A549 (cell line): Measurements from ENCODE around the gene CLRN2. TPM values are rescaled to one million over a fixed set of nuclear protein-coding genes. Genes with fewer than 3 reads are reported as not detected.

Experiments used
- ATAC-seq, 2 experiments: fragments of 200-7000 bp in 1 of 2; fragments of >200 bp in 1 of 2; cut with Nextera tagmentation in 1 of 2; cut with Tn5 transposase in 1 of 2; 3 replicates each; pipeline versions ENCODE4 v1.8.0 to v1.9.1; 2018 to 2020; ENCODE audit warnings: mild to moderate bottlenecking in 1 of 2, moderate library complexity in 1 of 2
- CTCF ChIA-PET: fragments of 300-600 bp; sonication (Branson Sonifier 250); formaldehyde crosslinking; extraction: SDS; loops from one replicate; lab custom pipeline; 2021; ENCODE audit warnings: antibody characterized with exemption, inconsistent platforms; lab: Yijun Ruan, JAX
- POLR2A ChIA-PET: fragments of 350-600 bp; formaldehyde crosslinking; extraction: SDS; loops from one replicate; lab custom pipeline; 2021; ENCODE audit warnings: antibody characterized with exemption, inconsistent platforms; lab: Yijun Ruan, JAX
- DNase-seq, 2 experiments: peaks; one replicate each; pipeline versions ENCODE4 v3.0.0 to v3.0.0-alpha.2; 2011 to 2016; ENCODE audit warnings: low read depth in 1 of 2, low spot score in 1 of 2
- FAIRE-seq: peaks from 2 replicates; lab custom pipeline; 2011; peaks lifted over from hg19 to GRCh38; lab: Jason Lieb, UNC
- H3K27ac ChIP-seq, 2 experiments: fragments of >200 bp; sonication (Bioruptor Twin); formaldehyde crosslinking; 3 replicates each; pipeline ENCODE4 v1.5.1; 2016 to 2017
- H3K4me1 ChIP-seq: fragments of >200 bp; sonication (Bioruptor Twin); formaldehyde crosslinking; 3 replicates; pipeline ENCODE4 v1.6.1; 2016
- H3K4me2 ChIP-seq: fragments of >200 bp; sonication (Bioruptor Twin); formaldehyde crosslinking; 3 replicates; pipeline ENCODE4 v1.6.1; 2016
- H3K4me3 ChIP-seq: fragments of >200 bp; sonication (Bioruptor Twin); formaldehyde crosslinking; 3 replicates; pipeline ENCODE4 v1.5.1; 2016
- H3K9me3 ChIP-seq: fragments of >200 bp; sonication (Bioruptor Twin); formaldehyde crosslinking; 3 replicates; pipeline ENCODE4 v1.6.1; 2016
- BHLHE40 ChIP-seq: IDR thresholded peaks from 2 replicates; pipeline ENCODE4 v1.6.1; 2012; ENCODE audit warnings: low read depth, low read length, inconsistent platforms
- CBX8 ChIP-seq: fragments of 200-600 bp; sonication (generic); IDR thresholded peaks from 2 replicates; pipeline ENCODE4 v1.6.1; 2016
- CHD4 ChIP-seq: fragments of 200-600 bp; sonication (generic); IDR thresholded peaks from 2 replicates; pipeline ENCODE4 v1.6.1; 2016; ENCODE audit warnings: antibody characterized with exemption, mild to moderate bottlenecking, borderline replicate concordance
- EP300 ChIP-seq, 2 experiments: fragments of >200 bp; sonication (Bioruptor Twin); formaldehyde crosslinking; IDR thresholded peaks; 2 replicates in 1 of 2; 3 replicates in 1 of 2; pipeline ENCODE4 v1.6.1; 2016 to 2017
- FOSB ChIP-seq: fragments of 250-450 bp; sonication (Bioruptor Pico); IDR thresholded peaks from 2 replicates; pipeline ENCODE4 v1.5.0; 2020; ENCODE audit warnings: mild to moderate bottlenecking, moderate library complexity
- FOSL2 ChIP-seq, 2 experiments: fragments of 450-650 bp in 1 of 2; fragments of >200 bp in 1 of 2; sonication (Bioruptor Twin) in 1 of 2; formaldehyde crosslinking; IDR thresholded peaks; 2 replicates each; pipeline versions ENCODE4 v1.5.0 to v1.6.1; 2016 to 2020; ENCODE audit warnings: mild to moderate bottlenecking in 1 of 2, moderate library complexity in 1 of 2
- FOXS1 ChIP-seq: fragments of 250-450 bp; sonication (Bioruptor Pico); IDR thresholded peaks from 2 replicates; pipeline ENCODE4 v1.5.0; 2020; ENCODE audit warnings: mild to moderate bottlenecking, moderate library complexity
- HEYL ChIP-seq: fragments of 250-450 bp; sonication (Bioruptor Pico); IDR thresholded peaks from 2 replicates; pipeline ENCODE4 v1.8.0; 2021; ENCODE audit warnings: mild to moderate bottlenecking, moderate library complexity
- JUN ChIP-seq, 2 experiments: fragments of >200 bp; sonication (Bioruptor Twin); formaldehyde crosslinking; IDR thresholded peaks; 2 replicates in 1 of 2; 3 replicates in 1 of 2; pipeline ENCODE4 v1.6.1; 2016 to 2017
- JUNB ChIP-seq: fragments of >200 bp; sonication (Bioruptor Twin); formaldehyde crosslinking; IDR thresholded peaks from 2 replicates; pipeline ENCODE4 v1.6.1; 2016
- KDM1A ChIP-seq: fragments of 200-600 bp; sonication (generic); IDR thresholded peaks from 2 replicates; pipeline ENCODE4 v1.6.1; 2016; ENCODE audit warnings: low read depth, mild to moderate bottlenecking
- KDM5A ChIP-seq: fragments of 200-600 bp; sonication (generic); IDR thresholded peaks from 2 replicates; pipeline ENCODE4 v1.6.1; 2016; ENCODE audit warnings: antibody characterized with exemption, mild to moderate bottlenecking
- MAFK ChIP-seq: fragments of 450-650 bp; IDR thresholded peaks from 2 replicates; pipeline ENCODE4 v1.6.1; 2014; ENCODE audit not compliant: partially characterized antibody
- MAZ ChIP-seq: fragments of 150-350 bp; IDR thresholded peaks from 2 replicates; pipeline ENCODE4 v1.6.1; 2014; ENCODE audit warnings: antibody characterized with exemption, low read depth, low read length, borderline replicate concordance
- NFE2L2 ChIP-seq: fragments of 150-350 bp; conservative IDR thresholded peaks from 2 replicates; pipeline ENCODE4 v1.6.1; 2014; ENCODE audit warnings: low read length
- POLR2AphosphoS2 ChIP-seq: conservative IDR thresholded peaks from 2 replicates; pipeline ENCODE4 v1.6.1; 2012; ENCODE audit warnings: low read length, improper control_type of control experiment, inconsistent platforms
- RNF2 ChIP-seq: fragments of 200-600 bp; sonication (generic); IDR thresholded peaks from 2 replicates; pipeline ENCODE4 v1.6.1; 2016; ENCODE audit warnings: low read depth, mild to moderate bottlenecking, antibody characterized with exemption, moderate library complexity, borderline replicate concordance
- ZSCAN20 ChIP-seq: fragments of 250-450 bp; sonication (Bioruptor Pico); IDR thresholded peaks from 2 replicates; pipeline ENCODE4 v1.8.0; 2022; ENCODE audit warnings: mild to moderate bottlenecking, moderate library complexity
- WGBS: methylation state at CpG from one replicate; pipeline ENCODE4 v1.1.6; 2017; ENCODE audit errors: missing lambda C conversion rate; 5-methylcytosine and 5-hydroxymethylcytosine counted together
- polyA plus RNA-seq, 4 experiments: library from polyadenylated mRNA; depleted of rRNA in 3 of 4; stranded (reverse); fragments of >200 nt; fragmentation: RNase III in 1 of 4; extraction: RNeasy Plus Mini Kit Qiagen cat#74134 plus additional on column Dnase treatment in 1 of 4; gene quantifications; 2 replicates in 3 of 4; 3 replicates in 1 of 4; pipeline ENCODE4 v1.2.3, GENCODE V29; 2011 to 2017
- TF ChIP-seq, protein P1 (sequence below): fragments of 150-350 bp; IDR thresholded peaks from 2 replicates; pipeline ENCODE4 v1.6.1; 2014; ENCODE audit warnings: low read depth, mild to moderate bottlenecking, low read length
- TF ChIP-seq, protein P2 (sequence below): fragments of 250-450 bp; sonication (Bioruptor Pico); IDR thresholded peaks from 2 replicates; pipeline ENCODE4 v1.5.0; 2021; ENCODE audit warnings: mild to moderate bottlenecking, moderate library complexity, borderline replicate concordance
- TF ChIP-seq, protein P3 (sequence below): fragments of >200 bp; sonication (Bioruptor Twin); formaldehyde crosslinking; IDR thresholded peaks from 3 replicates; pipeline ENCODE4 v1.5.1; 2016
- TF ChIP-seq, protein P4 (sequence below): fragments of 450-650 bp; IDR thresholded peaks from 2 replicates; pipeline ENCODE4 v1.6.1; 2014; ENCODE audit warnings: antibody characterized with exemption
- TF ChIP-seq, protein P5 (sequence below): fragments of 250-450 bp; sonication (Bioruptor Pico); IDR thresholded peaks from 2 replicates; pipeline ENCODE4 v1.5.0; 2020; ENCODE audit warnings: low read depth, mild to moderate bottlenecking, moderate library complexity

The CLRN2 gene
- polyA plus RNA-seq, 2 of the 4 experiments (the other 2 are of a cell fraction): not detected

DNA sequence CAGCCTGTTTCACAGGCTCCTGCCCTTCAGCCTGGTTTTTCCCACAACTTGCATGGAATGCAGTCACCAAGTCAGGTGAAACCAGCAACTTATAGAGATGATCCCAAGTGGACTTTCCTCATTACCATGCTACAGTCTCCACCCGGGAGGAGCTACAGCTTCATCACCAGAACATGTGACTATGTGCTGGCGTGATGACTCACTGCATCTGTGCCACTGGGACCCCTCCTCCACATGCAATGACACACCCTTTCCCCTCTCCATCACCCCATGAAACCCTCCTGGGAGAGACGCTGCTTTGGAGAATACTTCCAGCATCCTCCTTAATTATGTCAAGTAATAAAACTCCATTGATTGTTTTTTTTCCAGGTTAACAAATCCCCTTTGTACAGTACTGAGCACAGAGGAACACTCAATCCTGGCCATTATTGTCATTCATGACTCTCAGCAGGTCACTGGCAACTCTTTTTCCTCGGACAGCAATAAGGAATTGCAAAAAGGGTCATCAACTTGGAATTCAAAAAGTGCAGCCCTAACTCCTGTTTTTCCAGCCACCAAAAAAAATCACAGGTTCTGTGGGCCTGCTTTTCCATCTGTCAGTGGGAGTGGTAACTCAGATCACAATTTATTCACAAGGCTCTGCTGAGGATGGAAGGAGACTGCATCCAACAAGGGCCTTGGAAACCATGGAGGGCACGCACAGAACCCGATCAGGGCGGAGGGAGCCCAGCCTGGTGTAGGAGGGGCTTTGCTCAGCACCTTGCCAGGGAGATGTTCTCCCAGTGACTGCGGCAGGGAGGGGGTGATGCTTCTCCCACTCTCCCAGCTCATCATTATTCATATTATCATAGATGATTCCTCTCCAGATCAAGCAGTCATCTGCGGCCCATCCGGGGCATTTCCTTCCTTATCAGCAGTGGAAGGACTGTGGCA is 20.4 kb upstream of the CLRN2 start:
- CTCF ChIA-PET: interaction anchor here (0.7 kb wide), 1 partner anchor 17 kb away, joined by 3 read pairs; the partner anchor contains the start of gene QDPR
- ATAC-seq: peak; percentile 68 to 84
- TF ChIP-seq MAFK (no peak), FOSL2 (IDR thresholded peaks at IDR 0.05) (no peak), FOSL2 (CRISPR knock-in tag; IDR thresholded peaks at IDR 0.05) (peak; percentile 51)
- TF ChIP-seq, all 56 proteins: peak for 1
- H3K9me3 ChIP-seq: no peaks in the 10 kb centered on the region
- DNase-seq (peak; percentile 6 to 17), FAIRE-seq (no peak)
- POLR2A ChIA-PET: no interaction called here
- no peak overlapping the region for H3K4me3 ChIP-seq
- peak overlapping the region; percentile 56 to 65; a peak in 5 of 6 replicates for H3K27ac ChIP-seq
- WGBS: 74% methylated on average over 8 of the region's 10 CpGs
- peaks cover 15% of the 10 kb centered on the region for H3K4me1 ChIP-seq
- peak overlapping the region; percentile 43 for H3K4me2 ChIP-seq

DNA sequence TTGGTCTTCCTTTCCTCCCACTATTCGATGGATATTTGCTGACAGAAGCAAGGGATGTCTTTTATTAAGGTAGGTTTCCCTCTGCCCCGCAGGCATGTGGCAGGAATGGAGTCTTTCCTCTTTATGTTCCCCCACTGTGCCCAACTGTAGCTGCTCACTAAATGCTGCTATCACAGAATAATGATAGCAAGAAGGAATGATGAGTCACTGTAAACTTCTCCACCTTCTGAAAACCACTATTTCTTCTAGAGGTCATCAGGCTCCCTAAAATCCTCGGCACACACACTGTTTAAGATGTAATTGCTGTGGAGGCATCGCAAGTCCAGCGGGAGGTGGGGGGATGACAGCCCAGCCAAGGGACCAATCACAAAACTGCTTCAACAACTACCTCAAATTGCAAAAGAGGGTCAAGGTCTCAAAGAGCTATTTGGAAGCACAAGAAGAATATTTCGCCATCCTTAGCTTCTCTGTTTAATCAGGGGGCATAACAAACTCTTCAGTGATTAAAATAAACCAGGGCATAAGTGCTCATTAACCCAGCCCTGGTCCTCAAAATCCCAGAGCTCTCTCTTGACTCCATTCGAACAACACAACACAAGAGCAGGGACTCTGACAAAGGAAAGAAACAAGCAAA is 17.0 kb upstream of the CLRN2 start:
- CTCF ChIA-PET: no interaction called here
- FAIRE-seq: no peak

DNA sequence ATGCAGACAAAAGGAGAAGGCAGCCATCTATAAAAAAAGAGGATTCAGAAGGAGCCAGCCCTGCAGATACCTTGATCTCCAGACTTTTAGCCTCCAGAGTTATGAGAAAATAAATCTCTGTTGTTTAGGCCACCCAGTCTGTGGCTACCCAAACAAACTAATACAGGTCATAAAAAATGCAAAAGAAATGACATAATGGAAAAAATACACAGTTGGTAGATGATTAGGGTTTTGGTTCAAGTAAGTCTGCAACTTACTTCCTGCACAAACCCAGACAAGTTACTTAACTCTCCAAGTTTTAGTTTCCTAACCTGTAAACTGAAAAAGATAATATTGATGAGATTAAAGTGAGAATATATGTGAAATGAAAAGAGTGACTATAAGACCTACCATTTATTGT is 14.4 kb upstream of the CLRN2 start:
- no peak overlapping the region for H3K27ac ChIP-seq
- TF ChIP-seq JUNB (no peak), JUN (IDR thresholded peaks at IDR 0.05) (no peak), NFE2L2 (no peak), MAFK (no peak), CHD4 (no peak), RNF2 (no peak), BHLHE40 (no peak), CBX8 (no peak), KDM5A (no peak), POLR2AphosphoS2 (no peak), KDM1A (no peak), FOXS1 (no peak), FOSB (CRISPR knock-in tag) (no peak), EP300 (IDR thresholded peaks at IDR 0.05) (no peak), HEYL (CRISPR knock-in tag) (no peak)
- TF ChIP-seq, protein P1, sequence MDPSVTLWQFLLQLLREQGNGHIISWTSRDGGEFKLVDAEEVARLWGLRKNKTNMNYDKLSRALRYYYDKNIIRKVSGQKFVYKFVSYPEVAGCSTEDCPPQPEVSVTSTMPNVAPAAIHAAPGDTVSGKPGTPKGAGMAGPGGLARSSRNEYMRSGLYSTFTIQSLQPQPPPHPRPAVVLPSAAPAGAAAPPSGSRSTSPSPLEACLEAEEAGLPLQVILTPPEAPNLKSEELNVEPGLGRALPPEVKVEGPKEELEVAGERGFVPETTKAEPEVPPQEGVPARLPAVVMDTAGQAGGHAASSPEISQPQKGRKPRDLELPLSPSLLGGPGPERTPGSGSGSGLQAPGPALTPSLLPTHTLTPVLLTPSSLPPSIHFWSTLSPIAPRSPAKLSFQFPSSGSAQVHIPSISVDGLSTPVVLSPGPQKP: no peak
- TF ChIP-seq, protein P2, sequence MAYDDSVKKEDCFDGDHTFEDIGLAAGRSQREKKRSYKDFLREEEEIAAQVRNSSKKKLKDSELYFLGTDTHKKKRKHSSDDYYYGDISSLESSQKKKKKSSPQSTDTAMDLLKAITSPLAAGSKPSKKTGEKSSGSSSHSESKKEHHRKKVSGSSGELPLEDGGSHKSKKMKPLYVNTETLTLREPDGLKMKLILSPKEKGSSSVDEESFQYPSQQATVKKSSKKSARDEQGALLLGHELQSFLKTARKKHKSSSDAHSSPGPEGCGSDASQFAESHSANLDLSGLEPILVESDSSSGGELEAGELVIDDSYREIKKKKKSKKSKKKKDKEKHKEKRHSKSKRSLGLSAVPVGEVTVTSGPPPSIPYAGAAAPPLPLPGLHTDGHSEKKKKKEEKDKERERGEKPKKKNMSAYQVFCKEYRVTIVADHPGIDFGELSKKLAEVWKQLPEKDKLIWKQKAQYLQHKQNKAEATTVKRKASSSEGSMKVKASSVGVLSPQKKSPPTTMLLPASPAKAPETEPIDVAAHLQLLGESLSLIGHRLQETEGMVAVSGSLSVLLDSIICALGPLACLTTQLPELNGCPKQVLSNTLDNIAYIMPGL: no peak
- TF ChIP-seq, protein P3, sequence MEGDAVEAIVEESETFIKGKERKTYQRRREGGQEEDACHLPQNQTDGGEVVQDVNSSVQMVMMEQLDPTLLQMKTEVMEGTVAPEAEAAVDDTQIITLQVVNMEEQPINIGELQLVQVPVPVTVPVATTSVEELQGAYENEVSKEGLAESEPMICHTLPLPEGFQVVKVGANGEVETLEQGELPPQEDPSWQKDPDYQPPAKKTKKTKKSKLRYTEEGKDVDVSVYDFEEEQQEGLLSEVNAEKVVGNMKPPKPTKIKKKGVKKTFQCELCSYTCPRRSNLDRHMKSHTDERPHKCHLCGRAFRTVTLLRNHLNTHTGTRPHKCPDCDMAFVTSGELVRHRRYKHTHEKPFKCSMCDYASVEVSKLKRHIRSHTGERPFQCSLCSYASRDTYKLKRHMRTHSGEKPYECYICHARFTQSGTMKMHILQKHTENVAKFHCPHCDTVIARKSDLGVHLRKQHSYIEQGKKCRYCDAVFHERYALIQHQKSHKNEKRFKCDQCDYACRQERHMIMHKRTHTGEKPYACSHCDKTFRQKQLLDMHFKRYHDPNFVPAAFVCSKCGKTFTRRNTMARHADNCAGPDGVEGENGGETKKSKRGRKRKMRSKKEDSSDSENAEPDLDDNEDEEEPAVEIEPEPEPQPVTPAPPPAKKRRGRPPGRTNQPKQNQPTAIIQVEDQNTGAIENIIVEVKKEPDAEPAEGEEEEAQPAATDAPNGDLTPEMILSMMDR: no peak
- TF ChIP-seq, protein P4, sequence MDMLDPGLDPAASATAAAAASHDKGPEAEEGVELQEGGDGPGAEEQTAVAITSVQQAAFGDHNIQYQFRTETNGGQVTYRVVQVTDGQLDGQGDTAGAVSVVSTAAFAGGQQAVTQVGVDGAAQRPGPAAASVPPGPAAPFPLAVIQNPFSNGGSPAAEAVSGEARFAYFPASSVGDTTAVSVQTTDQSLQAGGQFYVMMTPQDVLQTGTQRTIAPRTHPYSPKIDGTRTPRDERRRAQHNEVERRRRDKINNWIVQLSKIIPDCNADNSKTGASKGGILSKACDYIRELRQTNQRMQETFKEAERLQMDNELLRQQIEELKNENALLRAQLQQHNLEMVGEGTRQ: no peak
- TF ChIP-seq, protein P5, sequence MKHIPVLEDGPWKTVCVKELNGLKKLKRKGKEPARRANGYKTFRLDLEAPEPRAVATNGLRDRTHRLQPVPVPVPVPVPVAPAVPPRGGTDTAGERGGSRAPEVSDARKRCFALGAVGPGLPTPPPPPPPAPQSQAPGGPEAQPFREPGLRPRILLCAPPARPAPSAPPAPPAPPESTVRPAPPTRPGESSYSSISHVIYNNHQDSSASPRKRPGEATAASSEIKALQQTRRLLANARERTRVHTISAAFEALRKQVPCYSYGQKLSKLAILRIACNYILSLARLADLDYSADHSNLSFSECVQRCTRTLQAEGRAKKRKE: no peak
- no peak overlapping the region for H3K4me3 ChIP-seq
- no peak for DNase-seq
- POLR2A ChIA-PET: no interaction called here
- H3K4me2 ChIP-seq: no peak overlapping the region
- no peak for FAIRE-seq
- no peaks in the 10 kb centered on the region for H3K9me3 ChIP-seq
- H3K4me1 ChIP-seq: no peaks in the 10 kb centered on the region
- no peak for ATAC-seq
- CTCF ChIA-PET: no interaction called here

More for the DNA sequence above, 17.0 kb upstream of the CLRN2 start:
- ATAC-seq: no peak
- Histone ChIP-seq H3K4me1 (peaks cover 15% of the 10 kb centered on the region), H3K4me3 (no peak overlapping the region), H3K27ac (no peak overlapping the region)
- POLR2A ChIA-PET: no interaction called here
- TF ChIP-seq ZSCAN20 (CRISPR knock-in tag): no peak
- TF ChIP-seq MAFK: peak; percentile 8
- no peak for TF ChIP-seq MAZ
- TF ChIP-seq, all 56 proteins: peak for 1
- H3K9me3 ChIP-seq: no peaks in the 10 kb centered on the region
- 85% methylated on average over 7 of the region's 7 CpGs for WGBS
- no peak overlapping the region for H3K4me2 ChIP-seq
- no peak for DNase-seq
